PC-3 (cell line): Measurements from ENCODE around the gene ADAMTSL5. TPM values are rescaled to one million over a fixed set of nuclear protein-coding genes. Genes with fewer than 3 reads are reported as not detected.

Source experiments
- ATAC-seq: fragments of 200-7000 bp; cut with Tn5 transposase; 2 replicates; pipeline ENCODE4 v1.9.1; 2020; ENCODE audit warnings: mild to moderate bottlenecking, moderate library complexity
- BruUV-seq: library from RNA; stranded (reverse); fragments of 400-500 nt; replicated peaks from 2 replicates; lab custom pipeline; 2021; lab: Mats Ljungman, UMichigan
- CTCF ChIA-PET: fragments of 300-600 bp; sonication (Branson Sonifier 250); formaldehyde crosslinking; loops from one replicate; lab custom pipeline; 2022; ENCODE audit warnings: antibody characterized with exemption; lab: Charles Lee
- POLR2A ChIA-PET: fragments of 300-600 bp; sonication (Branson Sonifier 250); formaldehyde crosslinking; loops from one replicate; lab custom pipeline; 2022; ENCODE audit warnings: antibody characterized with exemption; ENCODE audit not compliant: unreplicated experiment; lab: Charles Lee
- DNase-seq: peaks from one replicate; pipeline ENCODE4 v3.0.0-alpha.2; 2015
- H2AFZ ChIP-seq: fragments of 300-600 bp; sonication (generic); 2 replicates; pipeline ENCODE4 v1.6.0; 2016; ENCODE audit warnings: antibody characterized with exemption, low read length
- H3F3A ChIP-seq: fragments of 300-600 bp; sonication (generic); one replicate; pipeline ENCODE4 v1.6.0; 2017; ENCODE audit warnings: antibody characterized with exemption, low read length, control low read depth, mild to moderate bottlenecking; ENCODE audit not compliant: unreplicated experiment
- H3K27ac ChIP-seq: fragments of 300-600 bp; sonication (generic); 2 replicates; pipeline ENCODE4 v1.5.1; 2016; ENCODE audit warnings: mild to moderate bottlenecking, low read length
- H3K27me3 ChIP-seq: fragments of 300-600 bp; sonication (generic); 2 replicates; pipeline ENCODE4 v1.6.1; 2016; ENCODE audit warnings: low read length, mixed read lengths
- H3K36me3 ChIP-seq: fragments of 300-600 bp; sonication (generic); 2 replicates; pipeline ENCODE4 v1.6.1; 2016; ENCODE audit warnings: low read depth, mixed run types, low read length, mixed read lengths
- H3K4me1 ChIP-seq: fragments of 300-600 bp; sonication (generic); 2 replicates; pipeline ENCODE4 v1.5.1; 2016; ENCODE audit warnings: low read length; ENCODE audit not compliant: insufficient read depth
- H3K4me2 ChIP-seq: fragments of 300-600 bp; sonication (generic); 2 replicates; pipeline ENCODE4 v1.6.0; 2016; ENCODE audit warnings: low read length
- H3K4me3 ChIP-seq: fragments of 300-600 bp; sonication (generic); 2 replicates; pipeline ENCODE4 v1.5.1; 2016; ENCODE audit warnings: mild to moderate bottlenecking, low read length, mixed read lengths
- H3K79me2 ChIP-seq: fragments of 300-600 bp; sonication (generic); 2 replicates; pipeline ENCODE4 v1.6.1; 2017; ENCODE audit warnings: low read length, mixed read lengths
- H3K9ac ChIP-seq: fragments of 300-600 bp; sonication (generic); 2 replicates; pipeline ENCODE4 v1.6.0; 2016; ENCODE audit warnings: mild to moderate bottlenecking, low read length
- H3K9me2 ChIP-seq: fragments of 300-600 bp; sonication (generic); replicated peaks from 2 replicates; pipeline ENCODE4 v1.6.1; 2016; ENCODE audit warnings: mixed run types, low read length, mixed read lengths
- H3K9me3 ChIP-seq: fragments of 300-600 bp; sonication (generic); 2 replicates; pipeline ENCODE4 v1.6.1; 2016; ENCODE audit warnings: low read length, mixed read lengths
- H4K20me1 ChIP-seq: fragments of 300-600 bp; sonication (generic); 2 replicates; pipeline ENCODE4 v1.6.1; 2016; ENCODE audit warnings: low read length, mixed read lengths
- CTCF ChIP-seq: fragments of 300-600 bp; sonication (generic); conservative IDR thresholded peaks from 2 replicates; pipeline ENCODE4 v1.5.1; 2017; ENCODE audit warnings: antibody characterized with exemption, low read depth, mild to moderate bottlenecking, low read length
- EZH2 ChIP-seq: fragments of 300-600 bp; sonication (generic); IDR thresholded peaks from one replicate; pipeline ENCODE4 v1.6.1; 2017; ENCODE audit warnings: antibody characterized with exemption, mild to moderate bottlenecking, low read length; ENCODE audit not compliant: unreplicated experiment
- EZH2phosphoT487 ChIP-seq: fragments of 300-600 bp; sonication (generic); IDR thresholded peaks from 2 replicates; pipeline ENCODE4 v1.6.1; 2018; ENCODE audit warnings: mild to moderate bottlenecking, antibody characterized with exemption, low read length, borderline replicate concordance
- intact Hi-C: fragments of 100-400 bp; cut with micrococcal nuclease; formaldehyde crosslinking; loops from 2 replicates; pipeline ENCODE4 v1.9.0; 2023
- total RNA-seq: library from RNA; depleted of rRNA; stranded (reverse); fragments of >200 nt; gene quantifications from 2 replicates; pipeline ENCODE4 v1.2.3, GENCODE V29; 2014

The ADAMTSL5 gene
- total RNA-seq, 1 experiment from 2014 or later = 5.0 TPM

- no peak for ATAC-seq
- no peak for TF ChIP-seq EZH2
- TF ChIP-seq EZH2phosphoT487 = no peak
- no peak for TF ChIP-seq CTCF
- Histone ChIP-seq H2AFZ (no peak overlapping the region), H3F3A (no peaks in the 10 kb centered on the region), H3K9ac (no peak overlapping the region), H3K79me2 (no peaks in the 10 kb centered on the region), H3K4me1 (no peaks in the 10 kb centered on the region), H4K20me1 (no peaks in the 10 kb centered on the region), H3K4me2 (no peak overlapping the region), H3K27me3 (no peaks in the 10 kb centered on the region), H3K4me3 (no peak overlapping the region), H3K9me3 (no peaks in the 10 kb centered on the region), H3K27ac (no peak overlapping the region), H3K9me2 (no peaks in the 10 kb centered on the region), H3K36me3 (no peaks in the 10 kb centered on the region)
- POLR2A ChIA-PET = no interaction called here
- CTCF ChIA-PET = no interaction called here
- no TSS peak for BruUV-seq
- DNase-seq = no peak
- intact Hi-C loops = no loop called here
These were observed 22.2 kb upstream of the ADAMTSL5 start for GRCh38 chr19:1534972-1535371.

DNA sequence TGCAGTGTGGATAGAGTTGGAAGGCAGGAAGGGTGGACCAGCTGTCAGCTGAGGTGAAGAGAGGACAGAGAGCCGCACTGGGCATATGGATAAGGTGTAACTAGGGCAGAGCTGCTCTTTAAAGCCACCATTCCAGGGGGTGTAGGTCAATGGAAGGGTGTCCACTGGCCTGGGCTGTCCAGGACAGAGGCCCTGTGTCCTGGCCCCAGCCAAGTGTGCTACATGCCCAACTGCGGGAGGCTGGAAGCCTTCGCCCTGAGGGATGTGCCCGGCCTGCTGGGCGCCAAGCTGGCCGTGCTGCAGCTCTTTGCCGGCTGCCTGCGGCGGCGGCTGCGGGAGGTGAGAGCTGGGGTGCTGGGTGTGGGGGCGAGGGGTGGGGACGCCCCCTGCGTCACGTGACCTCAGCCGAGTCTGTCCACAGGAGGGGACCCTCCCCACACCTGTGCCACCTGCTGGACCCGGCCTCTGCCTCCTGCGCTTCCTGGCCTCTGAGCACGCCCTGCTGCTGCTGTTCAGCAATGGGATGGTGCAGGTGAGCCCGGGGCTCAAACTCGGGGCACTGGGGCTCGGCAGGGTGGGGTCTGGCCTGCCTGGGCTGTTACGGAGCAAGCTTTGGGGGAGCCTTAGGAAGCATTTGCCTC is 20.8 kb upstream of the ADAMTSL5 start:
- Histone ChIP-seq H3K4me2 (no peak overlapping the region), H4K20me1 (no peaks in the 10 kb centered on the region), H3K4me1 (no peaks in the 10 kb centered on the region), H3K9me3 (no peaks in the 10 kb centered on the region), H3F3A (no peaks in the 10 kb centered on the region), H3K27me3 (no peaks in the 10 kb centered on the region), H3K4me3 (no peak overlapping the region), H3K79me2 (no peaks in the 10 kb centered on the region), H3K9me2 (no peaks in the 10 kb centered on the region), H3K9ac (no peak overlapping the region), H2AFZ (no peak overlapping the region), H3K36me3 (no peaks in the 10 kb centered on the region), H3K27ac (no peak overlapping the region)
- intact Hi-C loops = no loop called here
- POLR2A ChIA-PET = no interaction called here
- CTCF ChIA-PET = interaction anchor here (0.6 kb wide), 1 partner anchor 13 kb away, joined by 5 read pairs; no protein-coding TSS in a partner anchor
- TF ChIP-seq EZH2 (no peak), CTCF (no peak), EZH2phosphoT487 (no peak)
- no peak for ATAC-seq
- no peak for DNase-seq
- no TSS peak for BruUV-seq

DNA sequence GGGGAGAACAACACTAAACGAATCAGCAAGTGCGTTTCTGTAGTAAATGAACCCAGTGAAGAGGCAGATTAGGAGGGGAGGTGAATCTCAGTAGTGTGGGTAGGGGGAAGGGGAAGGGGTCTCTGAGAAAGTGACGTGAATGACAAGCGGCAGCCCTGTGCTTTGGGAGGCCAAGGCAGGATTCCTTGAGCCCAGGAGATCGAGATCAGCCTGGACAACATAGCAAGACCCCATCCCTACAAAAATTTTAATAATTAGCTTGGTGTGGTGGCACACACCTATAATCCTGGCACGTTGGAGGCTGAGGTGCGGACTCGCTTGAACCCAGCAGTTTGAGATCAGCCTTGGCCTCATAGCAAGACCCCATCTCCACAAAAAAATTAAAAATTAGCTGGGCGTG is 19.2 kb upstream of the ADAMTSL5 start:
- no TSS peak for BruUV-seq

More for the DNA sequence above, 19.2 kb upstream of the ADAMTSL5 start:
- Histone ChIP-seq H3K27me3 (no peaks in the 10 kb centered on the region), H3K4me2 (no peak overlapping the region), H3K36me3 (no peaks in the 10 kb centered on the region), H4K20me1 (no peaks in the 10 kb centered on the region), H3K4me3 (no peak overlapping the region), H3K4me1 (no peaks in the 10 kb centered on the region), H3K9me3 (no peaks in the 10 kb centered on the region), H3K79me2 (no peaks in the 10 kb centered on the region), H3F3A (no peaks in the 10 kb centered on the region), H3K27ac (no peak overlapping the region), H3K9me2 (no peaks in the 10 kb centered on the region), H3K9ac (no peak overlapping the region), H2AFZ (no peak overlapping the region)
- ChIA-PET CTCF (no interaction called here), POLR2A (no interaction called here)
- intact Hi-C loops = no loop called here
- no peak for DNase-seq
- no peak for TF ChIP-seq EZH2
- no peak for TF ChIP-seq EZH2phosphoT487
- TF ChIP-seq CTCF = no peak
- no peak for ATAC-seq
